ENCODE measurements around the gene ABCC1.

Gene ABCC1

GRCh38 chr16:15993946-15994665, 44.7 kb downstream of the ABCC1 start:
- no peak for DNase-seq (ENCODE audit: low read depth)

- DNase-seq (ENCODE audit: low read depth), result peak; percentile 94
Measured at GRCh38 chr16:15996432-15997109, 47.2 kb downstream of the ABCC1 start.

GRCh38 chr16:16000685-16001084, 51.3 kb downstream of the ABCC1 start:
- no peak for DNase-seq (ENCODE audit: low read depth)

- DNase-seq (ENCODE audit: low read depth), result no peak
Measured at GRCh38 chr16:16001596-16002255, 52.3 kb downstream of the ABCC1 start.

GRCh38 chr16:16003719-16004313, 54.4 kb downstream of the ABCC1 start:
- no peak for DNase-seq (ENCODE audit: low read depth)

GRCh38 chr16:16004314-16004749, 54.9 kb downstream of the ABCC1 start:
- DNase-seq (ENCODE audit: low read depth), result peak; percentile 69

GRCh38 chr16:16005721-16006120, 56.3 kb downstream of the ABCC1 start:
- DNase-seq (ENCODE audit: low read depth), result no peak

- DNase-seq (ENCODE audit: low read depth), result no peak
Measured at GRCh38 chr16:16006650-16007049, 57.2 kb downstream of the ABCC1 start.

- DNase-seq (ENCODE audit: low read depth), result no peak
Measured at GRCh38 chr16:16007743-16008111, 58.3 kb downstream of the ABCC1 start.

GRCh38 chr16:16008666-16009065, 59.2 kb downstream of the ABCC1 start:
- DNase-seq (ENCODE audit: low read depth), result no peak

- no peak for DNase-seq (ENCODE audit: low read depth)
Measured at GRCh38 chr16:16009401-16009800, 60.0 kb downstream of the ABCC1 start.

- no peak for DNase-seq (ENCODE audit: low read depth)
Measured at GRCh38 chr16:16010194-16010593, 60.8 kb downstream of the ABCC1 start.

- DNase-seq (ENCODE audit: low read depth), result no peak
Measured at GRCh38 chr16:16012144-16012543, 62.7 kb downstream of the ABCC1 start.

- no peak for DNase-seq (ENCODE audit: low read depth)
Measured at GRCh38 chr16:16013812-16014211, 64.4 kb downstream of the ABCC1 start.

- DNase-seq (ENCODE audit: low read depth), result no peak
Measured at GRCh38 chr16:16014329-16015224, 65.2 kb downstream of the ABCC1 start.

GRCh38 chr16:16015849-16016248, 66.4 kb downstream of the ABCC1 start:
- DNase-seq (ENCODE audit: low read depth), result no peak

- no peak for DNase-seq (ENCODE audit: low read depth)
Measured at GRCh38 chr16:16016388-16016964, 67.1 kb downstream of the ABCC1 start.

GRCh38 chr16:16017812-16018211, 68.4 kb downstream of the ABCC1 start:
- DNase-seq (ENCODE audit: low read depth), result no peak

- no peak for DNase-seq (ENCODE audit: low read depth)
Measured at GRCh38 chr16:16018705-16019104, 69.3 kb downstream of the ABCC1 start.

GRCh38 chr16:16019488-16019887, 70.1 kb downstream of the ABCC1 start:
- peak; percentile 68 for DNase-seq (ENCODE audit: low read depth)

- no peak for DNase-seq (ENCODE audit: low read depth)
Measured at GRCh38 chr16:16020291-16020690, 70.9 kb downstream of the ABCC1 start.
